Choroid plexus epithelial cell (primary cell): ENCODE measurements around the gene ALOX15B.
A peak's percentile ranks its signal among the peaks of the same experiment; 100 is the strongest.

Experiments
- DNase-seq: peaks from one replicate; pipeline ENCODE4 v3.0.0-alpha.2; 2010; ENCODE audit warnings: low read depth
- H3K4me3 ChIP-seq: 2 replicates; pipeline ENCODE4 v1.5.1; 2011; ENCODE audit warnings: low read depth, mild to moderate bottlenecking, control low read depth, low read length, moderate library complexity
- TF ChIP-seq, protein P1 (sequence below): conservative IDR thresholded peaks from 2 replicates; pipeline ENCODE4 v1.5.1; 2011; ENCODE audit warnings: low read depth, mild to moderate bottlenecking, control low read depth, inconsistent platforms, low read length, moderate library complexity

The ALOX15B gene

DNA sequence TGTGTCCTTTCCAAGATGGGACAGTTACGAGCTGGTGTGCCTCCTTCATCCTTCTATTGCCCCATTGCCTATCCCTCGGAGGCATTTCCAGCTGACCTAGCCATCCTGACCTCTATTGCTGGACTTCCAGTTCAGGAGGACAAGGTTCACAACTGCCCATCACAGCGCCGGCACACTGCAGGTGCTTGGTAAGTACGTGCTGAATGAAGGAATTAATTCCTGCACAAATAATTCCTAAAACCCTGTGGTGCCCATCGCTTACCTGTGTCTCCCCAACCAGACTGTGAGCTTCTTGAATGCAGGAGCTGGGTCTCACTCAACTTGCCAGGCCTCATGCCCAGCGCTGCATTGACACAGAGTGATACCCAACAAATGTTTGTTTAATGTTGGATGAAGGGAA, 13.0 kb downstream of the ALOX15B start:
- TF ChIP-seq, protein P1, sequence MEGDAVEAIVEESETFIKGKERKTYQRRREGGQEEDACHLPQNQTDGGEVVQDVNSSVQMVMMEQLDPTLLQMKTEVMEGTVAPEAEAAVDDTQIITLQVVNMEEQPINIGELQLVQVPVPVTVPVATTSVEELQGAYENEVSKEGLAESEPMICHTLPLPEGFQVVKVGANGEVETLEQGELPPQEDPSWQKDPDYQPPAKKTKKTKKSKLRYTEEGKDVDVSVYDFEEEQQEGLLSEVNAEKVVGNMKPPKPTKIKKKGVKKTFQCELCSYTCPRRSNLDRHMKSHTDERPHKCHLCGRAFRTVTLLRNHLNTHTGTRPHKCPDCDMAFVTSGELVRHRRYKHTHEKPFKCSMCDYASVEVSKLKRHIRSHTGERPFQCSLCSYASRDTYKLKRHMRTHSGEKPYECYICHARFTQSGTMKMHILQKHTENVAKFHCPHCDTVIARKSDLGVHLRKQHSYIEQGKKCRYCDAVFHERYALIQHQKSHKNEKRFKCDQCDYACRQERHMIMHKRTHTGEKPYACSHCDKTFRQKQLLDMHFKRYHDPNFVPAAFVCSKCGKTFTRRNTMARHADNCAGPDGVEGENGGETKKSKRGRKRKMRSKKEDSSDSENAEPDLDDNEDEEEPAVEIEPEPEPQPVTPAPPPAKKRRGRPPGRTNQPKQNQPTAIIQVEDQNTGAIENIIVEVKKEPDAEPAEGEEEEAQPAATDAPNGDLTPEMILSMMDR = no peak

DNA sequence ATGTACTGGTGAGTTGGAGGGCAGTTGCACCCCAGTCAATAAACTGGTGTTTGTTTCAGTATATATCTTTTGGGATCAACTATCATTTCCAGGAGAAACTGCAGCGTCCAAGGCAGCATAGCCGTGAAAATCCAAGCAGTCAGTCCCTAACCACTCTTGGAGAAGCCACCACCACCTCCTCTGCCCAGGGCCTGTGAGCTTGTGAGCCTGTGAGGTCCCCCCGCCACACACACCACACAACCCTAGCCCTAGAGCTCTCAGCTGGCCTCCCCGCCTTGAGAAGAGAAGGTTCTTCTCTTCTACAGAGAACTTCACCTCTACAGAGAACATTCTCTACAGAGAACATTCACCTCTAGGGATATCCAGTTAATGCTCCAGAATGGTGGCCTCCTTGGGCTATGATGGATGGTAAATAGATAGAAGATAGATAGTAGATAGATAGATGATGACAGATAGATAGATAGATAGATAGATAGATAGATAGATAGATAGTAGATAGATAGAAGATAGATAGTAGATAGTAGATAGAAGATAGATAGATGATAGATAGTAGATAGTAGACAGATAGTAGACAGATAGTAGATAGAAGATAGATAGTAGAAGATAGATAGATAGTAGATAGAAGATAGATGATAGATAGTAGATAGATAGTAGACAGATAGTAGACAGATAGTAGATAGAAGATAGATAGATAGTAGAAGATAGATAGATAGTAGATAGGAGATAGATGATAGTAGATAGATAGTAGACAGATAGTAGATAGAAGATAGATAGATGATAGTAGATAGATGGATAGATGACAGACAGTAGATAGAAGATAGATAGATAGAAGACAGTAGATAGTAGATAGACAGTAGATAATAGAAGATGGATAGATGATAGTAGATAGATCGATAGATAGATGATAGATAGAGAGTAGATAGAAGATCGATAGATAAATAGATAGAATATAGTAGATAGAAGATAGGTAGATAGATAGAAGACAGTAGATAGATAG, 13.7 kb downstream of the ALOX15B start:
- no peak for DNase-seq
- TF ChIP-seq, protein P1 = no peak
- H3K4me3 ChIP-seq = no peak overlapping the region

More for the DNA sequence above, 13.0 kb downstream of the ALOX15B start:
- no peak for DNase-seq
- no peak overlapping the region for H3K4me3 ChIP-seq

DNA sequence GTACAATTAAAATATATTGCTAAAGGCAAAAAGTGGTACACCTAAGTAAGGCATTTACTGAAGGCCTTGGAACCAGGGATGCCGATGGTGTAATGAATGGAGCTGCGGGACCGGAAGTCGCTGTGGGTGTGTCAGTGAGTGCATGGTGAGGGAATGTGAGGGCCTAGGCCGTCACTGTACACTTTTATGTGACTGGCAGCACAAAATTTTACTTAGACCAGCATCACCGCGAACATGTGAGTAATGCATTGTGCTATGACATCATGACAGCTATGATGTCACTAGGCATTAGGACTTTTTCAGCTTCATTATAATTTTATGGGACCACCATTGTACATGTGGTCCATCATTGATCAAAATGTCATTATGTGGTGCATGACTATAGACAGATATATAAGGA, 14.7 kb downstream of the ALOX15B start:
- no peak for DNase-seq
- TF ChIP-seq, protein P1 = no peak
- H3K4me3 ChIP-seq = no peak overlapping the region

DNA sequence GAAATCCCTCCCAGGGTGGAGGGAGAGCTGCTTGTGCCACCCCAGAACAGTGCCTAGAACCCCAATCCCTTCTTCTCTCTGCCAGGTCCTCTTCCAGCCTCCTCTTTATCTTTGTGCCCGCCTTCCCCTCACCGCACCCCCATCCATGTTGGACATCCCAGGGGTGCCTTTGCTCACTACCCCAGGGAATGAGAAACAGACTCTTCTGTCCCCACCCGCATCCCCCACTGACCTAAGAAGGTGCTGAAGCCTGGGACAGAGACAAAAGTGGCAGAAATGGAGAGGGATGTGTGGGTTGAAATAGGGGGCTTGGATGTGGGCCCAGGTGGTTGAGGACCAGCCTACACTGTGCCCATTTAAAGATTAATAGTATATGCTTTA, 17.0 kb downstream of the ALOX15B start:
- H3K4me3 ChIP-seq = no peak overlapping the region
- DNase-seq = no peak
- TF ChIP-seq, protein P1 = no peak

DNA sequence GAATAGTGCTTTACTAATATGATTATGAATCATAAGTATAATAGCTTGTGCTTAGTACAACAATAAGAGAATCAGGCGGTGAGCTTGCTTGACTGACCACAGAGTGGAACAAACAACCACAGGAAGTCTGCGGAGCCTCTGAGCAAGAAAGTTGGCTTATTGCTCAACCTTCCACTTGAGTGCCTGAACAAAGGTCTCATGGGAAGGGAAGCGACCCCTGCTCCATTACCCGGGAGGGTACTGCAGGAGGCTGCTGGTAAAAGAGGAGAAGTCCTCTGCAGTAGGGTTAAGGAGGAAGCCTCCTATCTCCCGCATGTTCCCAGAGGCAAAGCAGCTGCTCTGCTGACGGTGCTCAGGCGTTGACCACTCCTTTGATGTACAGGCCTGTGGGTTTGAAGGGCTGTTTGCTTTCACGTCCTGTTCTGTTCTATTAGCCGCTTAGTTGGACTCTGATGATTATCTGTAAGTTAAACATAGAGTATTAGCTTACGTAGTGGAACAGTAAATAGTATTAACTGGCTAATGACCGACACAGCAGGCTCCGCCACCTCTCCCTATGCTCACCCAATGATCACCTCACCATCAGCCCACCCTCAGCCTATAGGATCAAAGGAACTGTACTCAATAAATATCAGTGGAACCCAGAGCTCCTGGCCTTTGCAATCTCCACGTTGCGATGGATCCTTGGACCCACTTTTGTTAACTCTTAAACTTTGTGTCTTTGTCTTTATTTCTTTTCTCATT, 17.5 kb downstream of the ALOX15B start:
- H3K4me3 ChIP-seq = no peak overlapping the region
- TF ChIP-seq, protein P1 = no peak
- peak; percentile 96 for DNase-seq

DNA sequence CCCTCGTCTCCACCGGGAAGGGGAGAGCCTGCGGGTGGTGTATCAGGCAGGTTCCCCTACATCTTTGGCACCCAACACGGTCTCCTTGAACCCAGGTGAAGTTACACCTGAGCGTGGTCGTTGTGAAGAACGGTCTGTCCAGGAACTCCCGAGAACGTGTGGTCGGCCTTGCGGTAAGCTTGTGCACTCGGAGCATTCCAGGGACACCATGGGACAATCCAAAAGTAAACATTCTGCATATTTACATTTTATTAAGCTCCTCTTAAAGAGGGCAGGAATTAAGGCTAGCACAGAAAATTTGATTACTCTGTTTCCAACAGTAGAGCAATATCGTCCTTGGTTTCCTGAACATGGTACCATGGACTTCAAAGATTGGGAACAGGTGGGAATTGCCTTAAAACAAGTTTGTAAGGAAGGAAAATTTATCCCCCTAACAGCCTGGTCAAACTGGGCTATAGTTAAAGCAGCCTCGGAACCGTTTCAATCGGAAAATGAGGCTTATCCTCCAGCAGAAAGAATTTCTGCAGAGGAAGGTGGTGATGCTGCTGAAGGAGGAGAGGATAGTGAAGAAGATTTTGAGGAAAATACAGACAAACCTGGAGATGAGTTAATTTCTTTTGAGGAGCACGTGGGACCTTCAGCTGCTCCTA, 18.2 kb downstream of the ALOX15B start:
- TF ChIP-seq, protein P1 = no peak
- no peak overlapping the region for H3K4me3 ChIP-seq
- DNase-seq = no peak
